Cerebellar nuclear complex (tissue), 1 donor: ENCODE data around the gene LCT.
"Not testable (repeated sequence)": the region's sequence is repeated elsewhere in the genome, so short reads cannot be mapped to it uniquely, and the experiment has no call there.

ENCODE experiments used
- DNase-seq, 2 experiments: peaks; one replicate each; lab custom pipeline; 2025; lab: John Stamatoyannopoulos, UW

LCT gene

DNA sequence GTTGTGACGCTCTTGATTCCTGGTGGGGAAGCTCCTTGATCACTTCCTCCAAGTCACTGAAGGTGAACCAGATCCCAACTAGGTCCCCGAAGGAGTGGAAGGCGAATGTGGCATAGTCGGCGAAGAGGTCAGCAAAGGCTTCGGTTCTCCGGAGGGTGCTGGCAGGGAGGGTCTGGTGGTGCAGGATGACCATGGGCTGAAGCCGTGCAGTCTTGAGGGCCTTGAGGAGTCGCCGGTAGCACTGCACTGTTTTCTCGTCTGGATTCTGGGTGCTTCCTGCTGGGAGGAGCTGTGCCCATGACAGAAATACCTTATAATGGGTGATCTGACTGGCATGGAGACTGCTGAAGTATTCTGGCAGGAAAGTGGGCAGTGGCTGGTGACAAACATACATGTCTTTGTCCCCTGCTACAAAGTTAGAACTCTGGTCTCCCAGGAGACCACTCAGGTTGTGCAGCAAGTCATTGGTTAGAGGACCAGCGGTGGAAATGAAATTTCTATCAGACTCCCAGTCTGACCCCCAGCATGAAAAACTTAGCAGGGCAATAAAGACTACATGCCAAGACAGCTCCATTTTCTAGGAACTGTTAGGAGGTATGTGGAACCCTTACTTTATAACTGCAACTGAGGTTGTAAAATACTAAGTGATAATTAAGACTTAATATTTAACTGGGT lies at the start of gene LCT:
Gene LCT, minus strand, starts transcription at position 589 of the 675 bp plus-strand sequence. Its CDS starts 15 bp downstream, at position 574.
- no peak for DNase-seq

DNA sequence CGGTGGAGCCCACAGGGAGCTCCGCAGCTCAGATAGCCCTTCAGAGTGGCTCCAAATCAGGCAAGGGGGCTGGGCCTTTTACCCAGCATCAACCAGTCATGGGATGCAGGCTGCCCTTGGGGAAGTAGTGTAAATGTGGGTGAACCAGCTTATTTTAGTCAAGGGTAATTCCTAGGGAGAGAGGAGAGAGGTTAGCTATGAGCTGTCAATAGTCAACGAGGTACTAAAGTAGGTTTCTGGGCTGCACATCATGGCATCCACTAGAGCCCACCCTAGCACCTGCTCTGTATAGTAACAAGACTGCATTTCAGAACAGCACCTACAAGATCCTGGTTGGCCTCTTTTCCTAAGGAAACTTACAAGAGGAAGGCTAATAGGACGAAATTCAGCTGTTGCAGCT lies 48.7 kb upstream of the LCT start:
- no peak for DNase-seq

DNA sequence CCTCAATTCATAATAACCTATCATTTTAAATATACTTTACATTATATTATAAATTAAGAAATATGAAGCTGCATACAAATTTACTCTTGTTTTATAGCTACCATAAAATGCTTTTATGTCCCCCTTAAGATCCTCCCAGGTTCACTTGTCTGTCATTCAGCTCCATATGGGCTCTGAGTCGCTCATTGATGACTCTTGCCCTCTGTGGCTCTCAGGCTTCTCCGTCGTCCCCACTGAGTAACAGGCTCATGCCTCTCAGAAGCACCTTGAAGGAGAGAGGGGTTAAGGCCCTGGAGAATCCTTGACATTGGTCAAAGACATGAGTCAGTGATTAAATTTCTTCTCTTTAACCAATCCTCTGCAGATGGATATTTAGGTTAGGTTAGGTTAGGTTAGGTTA lies 45.4 kb upstream of the LCT start:
- DNase-seq, result no peak

DNA sequence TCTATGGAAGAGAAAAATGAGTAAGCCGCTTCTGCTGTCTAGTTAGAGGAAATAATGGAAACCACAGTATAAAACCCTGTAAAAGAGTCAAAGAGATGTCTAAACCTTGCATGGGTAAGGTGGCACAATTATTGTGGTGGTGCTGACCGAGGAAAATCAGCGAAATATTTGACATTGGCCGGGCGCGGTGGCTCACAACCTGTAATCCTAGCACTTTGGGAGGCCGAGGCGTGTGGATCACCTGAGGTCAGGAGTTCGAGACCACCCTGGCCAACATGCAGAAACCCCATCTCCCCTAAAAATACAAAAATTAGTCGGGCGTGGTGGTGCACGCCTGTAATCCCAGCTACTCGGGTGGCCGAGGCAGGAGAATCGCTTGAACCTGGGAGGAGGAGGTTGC lies 39.8 kb upstream of the LCT start:
- DNase-seq, result not testable (repeated sequence)

DNA sequence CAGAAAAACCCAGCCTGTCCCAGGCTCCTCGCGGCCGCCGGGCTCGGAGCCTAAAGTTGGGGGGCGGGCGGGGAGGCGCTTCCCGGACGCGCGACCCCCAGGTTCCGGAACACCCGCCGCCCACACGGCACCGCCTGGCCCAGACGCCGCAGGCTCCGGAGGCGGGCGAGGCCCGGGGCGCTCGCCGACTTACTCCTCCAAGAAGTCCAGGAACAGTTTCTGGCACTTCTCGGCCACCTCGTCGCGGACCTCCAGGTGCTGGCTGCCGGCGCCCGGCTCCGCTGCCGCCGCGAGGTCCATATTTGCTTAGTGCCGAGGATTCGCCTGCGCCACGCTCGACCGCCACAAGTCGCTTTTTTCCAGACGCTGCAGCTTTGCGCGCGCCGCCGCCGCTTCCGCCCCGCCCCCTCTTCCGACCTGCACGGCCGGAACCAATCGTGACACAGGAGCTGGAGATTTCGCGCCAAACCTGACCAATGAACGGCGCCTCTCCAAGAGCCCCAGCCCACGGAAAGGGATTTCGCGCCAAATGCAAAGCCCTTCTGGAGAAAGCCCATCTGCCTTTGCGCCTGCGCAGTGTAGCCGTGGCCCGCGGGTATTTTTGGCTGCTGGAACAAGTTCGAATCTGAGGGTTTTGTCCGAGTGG lies 39.2 kb upstream of the LCT start, which contains the start of gene MCM6:
Gene MCM6, minus strand, starts transcription at position 378 of the 646 bp plus-strand sequence. Its CDS starts 78 bp downstream, at position 300.
- DNase-seq, result peak; percentile 81 to 92

DNA sequence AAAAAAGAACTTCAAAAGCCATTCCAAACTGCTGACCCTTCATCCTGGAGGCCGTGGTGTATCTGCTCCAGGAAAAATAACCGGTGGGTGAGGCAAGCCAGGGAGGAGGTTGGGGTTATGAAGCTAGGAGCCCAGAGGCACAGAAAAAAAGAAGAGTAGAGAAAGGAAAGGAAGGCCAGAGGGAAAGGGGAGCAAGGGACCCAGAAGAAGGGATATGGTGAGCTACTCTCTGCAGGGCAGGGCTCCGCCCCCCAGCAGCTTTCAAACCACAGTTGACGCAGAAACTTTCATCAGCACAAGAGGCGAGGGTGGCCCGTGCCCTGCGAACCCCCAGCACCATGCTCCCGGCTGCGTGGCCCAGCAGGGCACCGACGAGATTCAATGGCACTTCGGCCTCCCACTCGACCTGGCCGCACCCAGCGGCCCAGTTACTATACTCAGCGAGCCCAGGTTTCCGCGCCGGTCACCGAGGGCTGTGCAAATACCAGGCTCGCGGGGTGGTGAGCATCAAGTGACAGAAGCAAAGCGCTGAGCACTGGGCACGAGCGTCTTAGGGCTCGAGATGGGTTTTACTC lies 38.6 kb upstream of the LCT start:
- peak in 1 of 2 experiments; percentile 12 for DNase-seq

DNA sequence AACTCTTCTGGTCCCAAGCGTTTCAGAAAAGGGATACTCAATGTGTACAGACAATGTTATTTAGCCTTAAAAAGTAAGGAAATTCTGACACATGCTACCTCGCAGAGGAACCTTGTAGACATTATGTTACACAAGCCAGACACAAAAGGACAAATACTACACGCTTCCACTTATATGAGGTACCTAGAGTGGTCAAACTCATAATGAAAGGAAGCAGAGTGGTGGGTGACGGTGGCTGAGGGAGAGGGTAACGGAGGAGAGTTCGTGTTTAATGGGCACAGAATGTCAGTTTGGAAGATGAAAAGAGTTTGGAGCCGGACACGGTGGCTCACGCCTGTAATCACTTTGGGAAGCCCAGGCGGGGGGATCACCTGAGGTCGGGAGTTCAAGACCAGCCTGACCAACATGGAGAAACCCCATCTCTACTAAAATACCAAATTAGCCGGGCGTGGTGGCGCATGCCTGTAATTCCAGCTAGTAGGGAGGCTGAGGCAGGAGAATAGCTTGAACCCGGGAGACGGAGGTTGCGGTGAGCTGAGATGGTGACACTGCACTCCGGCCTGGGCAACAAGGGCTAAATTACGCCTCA lies 37.9 kb upstream of the LCT start:
- DNase-seq, result no peak

DNA sequence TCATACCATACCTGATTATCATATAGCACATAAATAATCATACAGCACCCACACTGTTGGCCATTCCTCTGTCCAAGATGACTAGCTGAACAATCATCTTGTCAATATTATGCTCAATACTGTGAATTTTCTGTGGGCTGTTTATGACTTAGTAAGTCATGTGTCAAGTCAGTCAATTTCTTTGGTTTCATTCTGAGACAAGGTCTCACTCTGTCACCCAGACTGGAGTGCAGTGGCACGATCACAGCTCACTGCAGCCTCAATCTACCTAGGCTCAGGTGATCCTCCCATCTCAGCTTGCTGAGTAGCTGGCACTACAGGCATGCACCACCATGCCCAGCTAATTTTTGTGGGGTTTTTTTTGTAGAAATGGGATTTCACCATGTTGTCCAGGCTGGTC lies 33.6 kb upstream of the LCT start:
- DNase-seq, result no peak

DNA sequence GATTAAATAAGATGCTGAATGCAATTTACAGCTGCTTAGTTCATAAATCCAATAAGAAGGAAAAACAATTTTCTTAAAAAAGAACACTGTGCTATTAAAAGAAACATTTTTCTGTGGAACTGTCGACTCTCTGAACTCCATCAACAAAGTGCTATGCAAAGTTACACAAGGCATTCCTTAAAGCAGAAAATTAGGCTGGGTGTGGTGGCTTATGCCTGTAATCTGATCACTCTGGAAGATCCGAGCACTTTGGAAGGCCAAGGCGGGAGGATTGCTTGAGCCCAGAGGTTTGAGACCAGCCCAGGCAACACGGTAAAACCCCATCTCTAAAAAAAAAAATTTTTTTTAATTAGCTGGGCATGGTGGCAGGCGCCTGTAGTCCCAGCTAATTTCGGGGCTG lies 26.2 kb upstream of the LCT start:
- no peak for DNase-seq

DNA sequence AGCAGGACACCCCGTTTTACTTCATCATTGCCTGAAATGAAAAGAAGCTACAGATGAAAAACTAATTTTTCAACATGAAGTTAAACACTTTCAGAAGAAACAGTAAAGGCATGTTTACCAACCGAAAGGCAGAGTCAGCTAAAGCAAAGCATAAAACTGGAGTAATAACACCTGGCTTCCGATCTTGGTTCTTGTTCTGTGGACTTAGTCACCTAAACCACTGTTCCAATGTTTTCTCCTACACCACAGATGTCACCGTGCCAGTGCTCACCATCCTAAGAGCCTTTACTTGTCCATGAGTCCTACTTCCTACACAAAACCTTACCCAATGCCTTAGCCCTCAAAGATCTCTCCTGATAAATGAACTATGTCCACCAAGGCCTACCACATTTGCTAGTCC lies 25.7 kb upstream of the LCT start:
- DNase-seq, result no peak

DNA sequence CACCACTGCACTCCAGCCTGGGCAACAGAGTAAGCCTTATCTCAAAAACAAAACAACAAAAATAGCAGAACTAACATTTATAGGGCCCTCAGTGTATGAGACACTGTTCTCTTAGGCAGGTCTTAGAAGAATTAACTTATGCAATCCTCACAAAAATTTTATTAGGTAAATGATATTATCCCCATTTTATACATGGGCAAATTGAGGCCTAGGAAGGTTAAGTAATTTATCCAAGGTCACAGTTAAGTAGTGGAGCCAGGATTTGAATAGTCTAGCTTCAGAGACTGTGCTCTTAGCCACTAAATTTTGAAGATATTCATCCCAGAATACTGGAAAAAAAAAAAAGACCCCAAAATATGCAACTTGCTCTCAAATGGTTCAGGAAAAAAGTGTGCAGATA lies 16.4 kb upstream of the LCT start:
- DNase-seq, result no peak

DNA sequence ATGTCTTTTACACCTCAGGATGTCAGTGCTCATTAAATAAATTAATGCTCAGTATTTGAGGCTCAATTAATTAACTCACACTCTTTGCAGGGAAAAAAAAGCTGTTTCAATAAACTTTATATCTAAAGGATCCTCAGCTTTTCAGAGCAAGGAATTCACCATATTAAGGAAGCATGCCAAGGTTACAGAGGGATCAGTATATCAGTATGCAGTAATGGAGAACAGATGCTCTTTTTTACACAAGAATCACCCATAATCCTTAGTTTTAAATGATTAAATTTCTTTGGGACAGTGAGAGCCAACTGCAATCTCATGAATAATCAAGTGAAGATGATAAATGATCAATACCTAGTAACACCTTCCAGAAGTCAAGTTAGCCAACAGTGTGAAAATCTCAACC lies 14.9 kb upstream of the LCT start:
- DNase-seq, result no peak

DNA sequence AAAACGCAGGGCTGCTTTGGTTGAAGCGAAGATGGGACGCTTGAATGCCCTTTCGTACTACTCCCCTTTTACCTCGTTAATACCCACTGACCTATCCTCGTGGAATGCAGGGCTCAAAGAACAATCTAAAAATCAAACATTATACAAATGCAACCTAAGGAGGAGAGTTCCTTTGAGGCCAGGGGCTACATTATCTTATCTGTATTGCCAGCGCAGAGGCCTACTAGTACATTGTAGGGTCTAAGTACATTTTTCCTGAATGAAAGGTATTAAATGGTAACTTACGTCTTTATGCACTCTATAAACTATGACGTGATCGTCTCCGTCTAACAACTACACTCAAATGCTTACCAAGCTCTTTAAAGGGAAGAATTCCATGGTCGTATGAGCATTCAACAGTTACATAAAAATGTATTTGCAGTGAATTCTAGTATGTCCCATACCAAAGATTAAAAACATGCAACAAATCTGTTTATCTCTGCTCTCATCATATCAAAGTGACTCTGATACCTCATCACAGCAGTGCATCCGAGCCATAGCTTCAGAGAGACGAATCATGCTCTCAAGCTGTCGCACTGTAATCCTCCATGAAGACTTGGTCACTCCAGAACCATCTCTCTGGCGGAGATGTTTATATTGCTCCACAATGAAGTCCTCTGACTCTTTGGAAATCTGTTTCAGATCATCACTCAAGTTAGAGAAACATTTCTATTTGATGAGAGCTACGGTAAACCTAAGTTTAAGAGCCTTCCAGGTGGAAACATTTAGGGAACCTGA lies 14.1 kb upstream of the LCT start:
- no peak for DNase-seq

DNA sequence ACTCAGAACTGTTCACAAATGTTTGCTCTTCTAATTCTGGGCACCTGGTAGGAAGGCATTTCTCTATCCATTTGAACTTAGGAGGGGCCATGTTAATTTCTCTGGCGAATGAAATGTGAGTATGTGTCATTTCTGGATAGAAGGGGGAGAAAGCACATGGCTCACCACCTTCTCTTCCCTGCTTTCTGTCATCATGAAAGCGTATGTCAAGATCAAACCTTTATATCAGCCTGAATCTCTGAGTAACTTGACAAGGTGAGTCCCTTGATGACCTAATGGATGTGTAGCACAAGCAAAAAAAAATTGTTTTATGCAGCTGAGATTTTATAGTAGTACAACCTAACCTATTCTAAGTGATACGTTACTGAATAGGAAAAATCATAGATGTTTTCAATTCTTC lies 12.1 kb upstream of the LCT start:
- DNase-seq, result no peak

DNA sequence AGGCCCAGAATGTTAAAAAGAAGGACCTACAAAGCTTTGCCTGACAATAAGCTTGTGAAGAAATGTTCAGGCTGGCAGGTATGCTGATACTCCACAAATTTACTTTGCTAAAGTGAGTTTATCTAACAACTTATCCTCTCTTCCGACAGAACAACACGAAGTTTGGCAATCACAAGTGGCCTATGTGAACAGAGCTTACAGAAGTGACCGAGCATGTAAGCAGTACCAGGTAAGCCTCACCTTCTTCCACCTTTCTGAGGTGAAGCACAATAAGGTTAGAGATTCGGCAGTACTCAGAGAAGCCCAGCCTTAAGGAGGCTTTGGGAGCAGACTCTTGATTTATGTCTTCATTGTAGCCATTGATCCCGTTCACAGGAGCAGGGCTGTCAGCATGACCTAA lies 9.0 kb upstream of the LCT start:
- no peak for DNase-seq

DNA sequence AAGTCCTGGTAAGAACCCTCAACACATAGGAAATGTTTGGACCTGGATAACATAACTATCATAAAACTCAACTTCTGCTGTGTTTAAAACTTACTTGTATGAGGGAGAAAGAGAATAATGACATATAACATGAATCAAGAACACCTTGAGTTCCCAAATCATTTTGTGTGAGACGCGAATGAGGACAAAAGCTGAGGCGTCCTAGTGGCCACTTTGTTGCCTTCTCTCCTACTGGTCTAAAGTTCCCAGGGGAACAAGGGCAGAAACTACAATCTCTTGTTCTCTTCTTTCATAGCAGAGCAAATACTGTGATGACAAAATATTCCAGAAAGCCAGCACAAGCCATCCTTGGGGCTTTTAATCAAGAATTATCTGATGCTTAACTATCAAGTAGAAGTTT lies 8.3 kb upstream of the LCT start:
- DNase-seq, result no peak

DNA sequence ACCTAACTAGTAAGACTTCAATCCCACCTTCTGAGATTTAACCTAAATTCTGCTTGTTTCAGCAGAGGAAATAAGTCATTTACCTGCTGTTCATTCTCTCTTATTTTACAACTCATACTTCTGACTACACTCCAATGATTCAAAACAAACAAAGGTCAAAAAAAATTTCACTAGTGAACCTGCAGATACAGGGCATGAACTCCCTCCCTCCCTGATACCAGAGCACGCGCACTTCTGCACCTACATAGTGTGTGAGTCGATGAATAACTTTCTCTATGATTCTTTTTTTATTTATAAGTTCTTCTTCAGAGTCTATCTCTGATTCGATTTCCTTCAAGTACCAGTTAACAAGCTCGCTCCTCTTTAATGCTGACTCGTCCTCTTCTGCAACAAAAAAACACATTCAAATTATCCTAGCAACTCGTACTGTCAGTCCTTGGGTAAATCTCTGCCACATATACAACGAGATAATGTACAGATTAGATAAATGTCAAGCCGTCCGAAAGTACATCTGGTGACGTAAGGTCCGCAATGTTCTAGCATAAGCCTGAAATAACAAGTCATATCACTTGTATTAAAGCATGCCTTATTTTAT lies 7.4 kb upstream of the LCT start:
- no peak for DNase-seq

DNA sequence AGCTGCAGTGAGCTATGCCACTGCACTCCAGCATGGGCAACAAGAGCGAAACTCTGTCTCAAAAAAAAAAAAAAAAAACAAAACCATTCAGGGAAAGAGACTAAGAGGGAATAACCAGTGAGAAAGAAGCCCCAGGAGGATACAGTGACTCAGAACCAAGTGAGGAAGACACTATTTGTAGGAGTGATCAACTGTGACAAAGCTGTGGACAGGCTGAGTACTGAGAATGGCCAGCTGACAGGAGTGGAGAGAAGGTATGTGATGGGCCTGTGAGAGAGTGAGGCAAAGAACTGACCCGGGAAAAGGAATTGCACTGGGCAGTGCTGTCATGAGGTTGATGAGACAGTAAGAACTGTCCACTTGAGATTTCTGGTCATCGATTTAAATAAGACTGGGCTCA lies 6.7 kb upstream of the LCT start:
- no peak for DNase-seq

DNA sequence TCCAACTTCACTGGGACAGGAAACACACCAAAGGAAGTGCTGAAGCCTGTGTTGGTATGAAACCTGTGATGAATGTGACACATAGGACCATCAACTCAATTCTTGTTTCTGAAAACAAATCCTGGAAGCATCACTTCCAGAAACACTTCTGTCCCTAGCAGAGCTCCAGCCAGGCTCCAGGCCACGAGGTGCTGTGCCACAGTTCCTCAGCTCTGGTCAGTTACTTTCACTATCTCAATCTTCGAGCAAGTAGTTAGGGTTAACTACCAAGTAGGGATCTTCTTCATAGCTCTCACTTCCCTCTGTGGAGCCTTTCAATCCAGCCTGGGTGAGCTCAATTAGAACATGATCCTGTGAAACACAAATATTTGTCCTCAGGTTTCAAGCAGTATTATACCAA lies 3.6 kb upstream of the LCT start:
- DNase-seq, result no peak

DNA sequence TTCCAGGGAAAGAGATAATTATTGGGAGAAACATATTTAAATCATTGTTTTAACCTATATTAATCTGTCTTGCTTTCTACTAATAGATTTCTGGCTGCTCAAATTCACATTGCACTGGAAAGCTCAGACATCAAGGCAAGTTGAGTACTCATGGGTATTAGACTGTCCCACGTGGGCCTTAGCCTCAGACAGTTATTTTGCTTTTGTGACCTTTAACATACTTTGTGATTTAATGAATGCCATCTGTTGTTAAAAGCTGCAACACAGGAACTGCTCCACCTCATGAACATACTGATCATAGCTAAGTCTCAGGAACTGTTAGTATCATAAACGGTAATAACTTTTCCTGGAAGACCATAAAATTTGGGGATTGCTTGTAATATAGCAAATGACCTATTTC lies 2.7 kb upstream of the LCT start:
- DNase-seq, result no peak

DNA sequence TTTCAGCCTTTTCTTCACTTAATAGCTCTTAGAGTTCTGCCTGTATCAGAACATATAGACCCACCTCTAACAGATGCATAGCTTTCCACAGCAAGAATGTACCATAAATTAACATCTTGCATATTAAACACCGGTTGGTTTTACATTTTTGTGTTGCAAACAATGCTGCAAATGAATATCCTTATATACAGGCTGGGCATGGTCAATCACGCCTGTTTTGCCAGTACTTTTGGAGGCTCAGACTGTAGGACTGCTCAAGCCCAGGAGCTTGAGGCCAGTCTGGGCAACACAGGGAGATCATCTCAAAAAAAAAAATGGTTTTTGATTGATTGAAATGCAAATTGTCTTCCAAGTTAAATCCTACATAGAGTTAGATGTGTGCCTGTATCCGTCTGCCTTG lies 1.5 kb upstream of the LCT start:
- no peak for DNase-seq

DNA sequence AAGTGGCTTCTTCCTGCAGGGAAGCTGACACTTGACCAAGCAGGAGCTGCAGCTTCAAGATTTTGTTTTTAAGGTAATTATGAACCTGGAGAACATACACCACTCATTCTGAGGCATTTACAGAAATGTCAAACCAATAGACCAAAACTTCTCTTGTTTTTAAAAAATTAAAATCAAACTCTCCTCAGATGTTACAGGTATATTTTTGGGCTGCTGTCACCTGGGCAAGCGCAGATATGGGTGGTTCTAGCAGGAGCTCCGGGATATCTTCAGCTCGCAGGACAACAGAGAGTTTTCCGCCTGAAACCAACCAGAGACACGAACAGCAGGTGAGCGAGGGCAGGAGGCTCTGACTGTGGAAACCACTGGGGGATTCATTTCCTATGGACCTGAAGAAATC lies 4.1 kb downstream of the LCT start:
- no peak for DNase-seq
